Stomach smooth muscle (tissue), 2 donors: ENCODE measurements around the gene SYN1.
A peak's percentile ranks its signal among the peaks of the same experiment; 100 is the strongest.

ENCODE experiments used
- H3K27ac ChIP-seq: one replicate; pipeline ENCODE4 v1.7.0; 2013; ENCODE audit warnings: mild to moderate bottlenecking, low read length, inconsistent platforms
- H3K27me3 ChIP-seq, 2 donors: one replicate each; pipeline ENCODE4 v1.7.0; 2013; ENCODE audit warnings: low read length in 2 of 2; ENCODE audit not compliant: insufficient read depth in 2 of 2, control insufficient read depth in 1 of 2
- H3K36me3 ChIP-seq, 2 donors: one replicate each; pipeline ENCODE4 v1.7.0; 2013; ENCODE audit warnings: low read length in 2 of 2; ENCODE audit not compliant: control insufficient read depth in 2 of 2, insufficient read depth in 2 of 2
- H3K4me1 ChIP-seq: one replicate; pipeline ENCODE4 v1.7.0; 2013; ENCODE audit warnings: low read length; ENCODE audit not compliant: control insufficient read depth, insufficient read depth
- H3K4me3 ChIP-seq, 2 donors: one replicate each; pipeline ENCODE4 v1.7.0; 2013; ENCODE audit warnings: low read length in 2 of 2
- H3K9ac ChIP-seq, 2 donors: one replicate each; pipeline ENCODE4 v1.7.0; 2013; ENCODE audit warnings: low read length in 2 of 2, mild to moderate bottlenecking in 1 of 2
- H3K9me3 ChIP-seq, 2 donors: one replicate each; pipeline ENCODE4 v1.7.0; 2013; ENCODE audit warnings: low read length in 2 of 2; ENCODE audit not compliant: control insufficient read depth in 2 of 2
- donor health status: healthy.
- donor health status: Pancreatic carcinoma.

SYN1 gene

DNA sequence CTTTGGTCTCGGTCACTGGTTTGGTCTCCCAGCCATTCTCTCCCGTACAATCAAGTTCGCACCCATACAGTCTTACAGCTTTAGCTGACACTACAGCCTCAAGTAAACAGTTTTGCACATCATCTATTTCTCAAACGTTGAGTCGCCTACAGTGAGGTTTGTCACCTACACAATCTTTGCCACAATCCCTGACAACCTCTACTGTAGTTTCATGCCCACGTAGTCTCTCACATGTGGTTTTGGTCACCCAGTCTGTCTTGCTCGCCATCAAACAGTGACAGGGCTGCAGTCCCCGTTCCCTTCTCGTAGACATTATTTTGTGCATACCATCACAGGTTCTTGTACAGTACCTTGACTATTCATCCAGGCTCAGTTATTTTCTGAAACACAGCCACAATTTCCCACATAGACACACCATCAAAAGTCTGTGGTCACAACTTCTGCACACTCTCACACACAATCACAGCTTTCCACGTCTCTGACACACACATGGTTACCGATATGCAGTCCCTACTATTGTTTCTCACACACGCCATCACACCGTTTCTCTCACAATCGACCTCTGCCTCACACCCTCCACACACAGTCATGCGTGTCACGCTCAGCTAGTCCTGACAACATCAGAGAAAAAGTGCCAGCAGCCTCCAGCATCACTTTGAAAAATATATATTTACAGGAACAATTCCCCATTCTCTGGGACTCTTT is 15.4 kb upstream of the SYN1 start:
- Histone ChIP-seq H3K27ac (no peak overlapping the region), H3K9ac (no peak overlapping the region)

GRCh38 chrX:47633689-47634590 is 14.3 kb upstream of the SYN1 start:
- H3K4me3 ChIP-seq: no peak overlapping the region
- H3K9me3 ChIP-seq: no peaks in the 10 kb centered on the region
- no peaks in the 10 kb centered on the region for H3K4me1 ChIP-seq
- H3K9ac ChIP-seq: no peak overlapping the region
- peaks cover 0 to 8% of the 10 kb centered on the region in 2 donors for H3K27me3 ChIP-seq
- H3K36me3 ChIP-seq: peaks cover 9 to 15% of the 10 kb centered on the region in 2 donors
- no peak overlapping the region for H3K27ac ChIP-seq

More for the DNA sequence above, 15.4 kb upstream of the SYN1 start:
- Histone ChIP-seq H3K4me3 (no peak overlapping the region), H3K9me3 (peaks cover 0 to under 1% of the 10 kb centered on the region in 2 donors), H3K4me1 (no peaks in the 10 kb centered on the region), H3K36me3 (peaks cover 12 to 20% of the 10 kb centered on the region in 2 donors), H3K27me3 (peaks cover 0 to 8% of the 10 kb centered on the region in 2 donors)

DNA sequence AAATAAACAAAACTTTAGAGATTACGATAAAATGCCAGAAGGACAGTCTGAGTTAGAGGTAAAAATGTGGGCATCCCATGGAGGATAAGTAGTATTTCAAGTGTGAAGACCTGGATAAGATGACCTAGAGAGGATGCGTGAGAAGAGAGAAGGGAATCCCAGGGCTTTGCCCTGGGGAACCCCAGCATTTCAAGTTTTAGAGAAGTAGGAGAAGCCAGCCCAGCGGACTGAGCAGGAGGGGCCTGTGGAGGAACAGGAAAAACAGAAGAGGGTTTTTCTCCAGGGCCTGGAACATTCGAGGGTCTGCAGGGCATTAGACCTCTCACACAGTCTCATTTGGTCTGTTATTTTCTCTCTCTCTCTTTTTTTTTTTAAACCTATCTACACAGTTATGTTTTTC is 13.0 kb upstream of the SYN1 start:
- Histone ChIP-seq H3K36me3 (peaks cover 0 to 7% of the 10 kb centered on the region in 2 donors), H3K9me3 (no peaks in the 10 kb centered on the region), H3K4me3 (no peak overlapping the region), H3K27ac (no peak overlapping the region), H3K4me1 (no peaks in the 10 kb centered on the region), H3K27me3 (peaks cover 0 to 12% of the 10 kb centered on the region in 2 donors), H3K9ac (no peak overlapping the region)

DNA sequence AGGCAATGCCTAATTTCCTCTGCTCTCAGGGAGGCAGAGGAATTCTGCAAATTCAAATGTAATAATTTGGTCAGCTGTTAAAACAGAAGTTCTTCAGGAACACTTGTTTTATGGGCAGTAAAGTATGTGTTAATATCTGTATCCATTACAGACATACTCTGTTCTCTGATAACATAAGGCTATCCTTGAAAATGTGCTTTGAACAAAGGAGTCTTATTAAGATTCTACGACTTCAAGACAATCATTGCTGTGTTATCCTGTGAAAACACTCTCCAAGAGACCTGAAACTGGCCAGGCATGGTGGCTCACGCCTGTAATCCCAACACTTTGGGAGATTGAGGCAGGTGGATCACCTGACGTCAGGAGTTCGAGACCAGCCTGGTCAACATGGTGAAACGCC is 12.0 kb upstream of the SYN1 start:
- H3K36me3 ChIP-seq: peaks cover 0 to 7% of the 10 kb centered on the region in 2 donors
- no peak overlapping the region for H3K4me3 ChIP-seq
- peaks cover 0 to 12% of the 10 kb centered on the region in 2 donors for H3K27me3 ChIP-seq
- H3K9ac ChIP-seq: no peak overlapping the region
- no peaks in the 10 kb centered on the region for H3K4me1 ChIP-seq
- no peak overlapping the region for H3K27ac ChIP-seq
- H3K9me3 ChIP-seq: no peaks in the 10 kb centered on the region

DNA sequence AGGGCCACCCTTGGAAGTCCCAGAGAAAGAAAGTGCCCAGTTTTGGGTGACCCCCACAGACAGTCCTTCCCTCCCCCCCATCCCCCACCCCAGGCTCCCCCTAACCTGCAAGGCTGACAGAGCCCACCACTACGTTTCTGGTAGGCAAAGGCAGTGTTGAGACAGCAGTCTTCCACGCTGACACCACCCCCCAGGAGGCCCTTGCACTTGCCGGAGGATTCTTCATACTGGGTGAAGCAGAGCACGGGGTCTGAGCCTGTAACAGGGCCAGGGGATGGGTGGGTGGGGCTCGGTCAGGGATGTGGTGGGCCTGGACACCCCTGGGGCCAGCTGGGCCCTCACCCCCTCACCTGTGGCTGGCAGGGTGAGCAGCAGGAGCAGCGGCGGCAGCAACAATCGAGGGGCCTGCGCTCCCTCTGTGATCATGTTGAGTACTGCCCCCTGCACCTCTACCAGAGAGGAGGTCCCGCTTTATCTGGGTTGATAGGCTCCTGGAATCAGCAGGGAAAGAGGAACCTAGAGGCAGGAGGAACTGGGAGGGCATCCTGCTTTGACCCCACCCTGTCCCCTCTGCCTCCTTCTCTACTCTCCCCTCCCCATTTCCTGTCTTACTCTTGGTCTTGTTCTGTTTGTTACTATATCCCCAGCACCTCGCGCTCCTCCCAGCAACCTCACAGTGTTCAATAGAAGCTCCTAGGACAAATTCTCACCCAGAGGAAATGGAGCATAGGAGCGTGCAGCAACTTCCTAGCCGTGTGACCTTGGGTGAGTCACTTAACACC is 10.0 kb upstream of the SYN1 start, which contains the start of gene CFP:
Gene CFP (minus strand): TSS at position 512 of the 782 bp plus-strand sequence. CDS start 86 bp downstream, at position 426.
- peaks cover 0 to 13% of the 10 kb centered on the region in 2 donors for H3K27me3 ChIP-seq
- no peak within 1 kb of the TSS for H3K9ac ChIP-seq
- no peaks in the 10 kb centered on the region for H3K36me3 ChIP-seq
- no peaks in the 10 kb centered on the region for H3K9me3 ChIP-seq
- H3K27ac ChIP-seq: no peak within 1 kb of the TSS
- no peaks in the 10 kb centered on the region for H3K4me1 ChIP-seq
- no peak within 1 kb of the TSS for H3K4me3 ChIP-seq

GRCh38 chrX:47628982-47629381 is 9.3 kb upstream of the SYN1 start:
- H3K4me3 ChIP-seq: no peak overlapping the region
- no peaks in the 10 kb centered on the region for H3K36me3 ChIP-seq
- no peaks in the 10 kb centered on the region for H3K9me3 ChIP-seq
- peaks cover 0 to 14% of the 10 kb centered on the region in 2 donors for H3K27me3 ChIP-seq
- H3K4me1 ChIP-seq: no peaks in the 10 kb centered on the region
- H3K9ac ChIP-seq: no peak overlapping the region
- no peak overlapping the region for H3K27ac ChIP-seq

DNA sequence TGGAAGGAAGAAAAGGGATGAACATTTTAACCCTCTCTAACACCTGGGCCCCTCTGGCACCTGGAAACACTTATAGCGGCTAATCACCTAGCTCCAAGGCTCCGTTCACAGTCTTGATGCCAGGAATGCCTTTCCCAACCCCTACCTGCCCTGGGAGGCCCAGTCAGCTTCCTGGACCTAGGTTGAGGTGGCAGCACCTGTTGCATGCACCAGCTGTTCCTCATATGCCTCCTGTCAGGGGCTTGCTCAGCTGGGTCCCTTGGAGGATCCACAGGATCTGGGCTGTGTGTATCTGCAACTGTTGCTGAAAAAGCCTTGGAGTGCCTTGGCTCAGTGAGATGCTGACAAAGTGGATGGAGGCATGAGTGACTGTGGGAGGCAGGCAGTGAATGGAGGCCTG is 5.7 kb upstream of the SYN1 start:
- Histone ChIP-seq H3K27ac (no peak overlapping the region), H3K27me3 (peaks cover 8 to 30% of the 10 kb centered on the region in 2 donors)

GRCh38 chrX:47623540-47624027 is 3.9 kb upstream of the SYN1 start:
- Histone ChIP-seq H3K9ac (no peak overlapping the region), H3K4me1 (peaks cover 5% of the 10 kb centered on the region), H3K27ac (no peak overlapping the region), H3K36me3 (no peaks in the 10 kb centered on the region), H3K4me3 (peak overlapping the region in 1 of 2 donors; percentile 47), H3K9me3 (peaks cover 0 to 2% of the 10 kb centered on the region in 2 donors), H3K27me3 (peaks cover 11 to 30% of the 10 kb centered on the region in 2 donors)

More for the DNA sequence above, 5.7 kb upstream of the SYN1 start:
- Histone ChIP-seq H3K4me3 (no peak overlapping the region), H3K36me3 (no peaks in the 10 kb centered on the region), H3K4me1 (peaks cover 2% of the 10 kb centered on the region), H3K9ac (no peak overlapping the region), H3K9me3 (peaks cover 0 to 2% of the 10 kb centered on the region in 2 donors)

DNA sequence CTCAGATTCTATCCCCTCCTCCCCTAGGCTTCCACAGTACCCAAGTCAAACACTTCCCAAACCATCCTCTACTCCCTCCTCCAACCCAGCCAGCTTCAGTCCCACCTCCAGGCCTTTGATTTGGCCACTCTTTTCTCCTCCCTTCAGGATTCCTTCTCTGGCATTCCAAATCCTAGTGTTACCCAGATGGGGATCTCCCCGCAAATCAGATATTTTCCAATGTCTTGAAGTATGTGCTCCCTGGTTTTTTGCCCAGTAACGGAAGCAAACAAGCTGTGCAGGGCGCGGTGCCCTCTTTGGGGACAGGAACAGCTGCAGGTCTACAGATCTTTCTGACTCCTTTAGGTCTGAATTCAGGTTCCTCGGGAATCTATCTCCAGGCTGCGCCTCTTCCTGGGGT is 2.2 kb upstream of the SYN1 start:
- Histone ChIP-seq H3K36me3 (no peaks in the 10 kb centered on the region), H3K4me1 (peaks cover 5% of the 10 kb centered on the region), H3K27me3 (peaks cover 11 to 27% of the 10 kb centered on the region in 2 donors), H3K9ac (no peak overlapping the region), H3K27ac (no peak overlapping the region), H3K4me3 (no peak overlapping the region), H3K9me3 (peaks cover 0 to 2% of the 10 kb centered on the region in 2 donors)

- Histone ChIP-seq H3K4me1 (peaks cover 5% of the 10 kb centered on the region), H3K27me3 (peaks cover 11 to 22% of the 10 kb centered on the region in 2 donors), H3K9ac (no peak overlapping the region), H3K27ac (no peak overlapping the region), H3K36me3 (no peaks in the 10 kb centered on the region), H3K4me3 (no peak overlapping the region), H3K9me3 (peaks cover 0 to 5% of the 10 kb centered on the region in 2 donors)
Measured at GRCh38 chrX:47620303-47620685, 637 bp upstream of the SYN1 start.
